Hematopoietic multipotent progenitor cell treated with erythropoietin and hydrocortisone succinate and interleukin-3 and kit ligand, for 15 days (in vitro differentiated cells): ENCODE results near the gene DNMT3L.
"Not testable (repeated sequence)": the region's sequence is repeated elsewhere in the genome, so short reads cannot be mapped to it uniquely, and the experiment has no call there.

Experiments
- DNase-seq: peaks from one replicate; pipeline ENCODE4 v3.0.0-alpha.2; 2015; ENCODE audit warnings: low spot score

Gene DNMT3L

GRCh38 chr21:44261675-44262295, at the start of gene DNMT3L:
TSS of gene DNMT3L (minus strand) at chr21:44261897. CDS start at chr21:44261259, 638 bp downstream.
- no peak for DNase-seq

GRCh38 chr21:44310628-44311507, 49.2 kb upstream of the DNMT3L start:
- no peak for DNase-seq

GRCh38 chr21:44306936-44307704, 45.4 kb upstream of the DNMT3L start:
- DNase-seq = no peak

GRCh38 chr21:44305691-44306090, 44.0 kb upstream of the DNMT3L start:
- no peak for DNase-seq

GRCh38 chr21:44304877-44305293, 43.2 kb upstream of the DNMT3L start:
- peak; percentile 25 for DNase-seq

GRCh38 chr21:44304011-44304616, 42.4 kb upstream of the DNMT3L start:
- DNase-seq = no peak

GRCh38 chr21:44303490-44303981, 41.8 kb upstream of the DNMT3L start:
- DNase-seq = no peak

GRCh38 chr21:44302573-44303401, 41.1 kb upstream of the DNMT3L start:
- DNase-seq = not testable (repeated sequence)

GRCh38 chr21:44301961-44302406, 40.3 kb upstream of the DNMT3L start:
- no peak for DNase-seq

GRCh38 chr21:44301141-44301540, 39.4 kb upstream of the DNMT3L start:
- no peak for DNase-seq

- DNase-seq = peak; percentile 40
These were observed 38.7 kb upstream of the DNMT3L start for GRCh38 chr21:44300262-44300959.

- DNase-seq = peak; percentile 52
These were observed 38.0 kb upstream of the DNMT3L start, which contains the start of gene PFKL for GRCh38 chr21:44299458-44300261. TSS of gene PFKL (plus strand) at chr21:44300053. CDS start at chr21:44300106, 53 bp downstream.

- no peak for DNase-seq
These were observed 37.4 kb upstream of the DNMT3L start for GRCh38 chr21:44299085-44299457.

- no peak for DNase-seq
These were observed 36.6 kb upstream of the DNMT3L start for GRCh38 chr21:44298301-44298700.

GRCh38 chr21:44297525-44298290, 36.0 kb upstream of the DNMT3L start:
- DNase-seq = peak; percentile 48

GRCh38 chr21:44296916-44297315, 35.2 kb upstream of the DNMT3L start:
- DNase-seq = no peak

GRCh38 chr21:44296103-44296519, 34.4 kb upstream of the DNMT3L start:
- DNase-seq = no peak

GRCh38 chr21:44295646-44296045, 33.9 kb upstream of the DNMT3L start:
- DNase-seq = no peak

- DNase-seq = no peak
These were observed 33.5 kb upstream of the DNMT3L start for GRCh38 chr21:44295163-44295573.
